Measurements from ENCODE around the gene HS3ST3A1.

Gene HS3ST3A1

DNA sequence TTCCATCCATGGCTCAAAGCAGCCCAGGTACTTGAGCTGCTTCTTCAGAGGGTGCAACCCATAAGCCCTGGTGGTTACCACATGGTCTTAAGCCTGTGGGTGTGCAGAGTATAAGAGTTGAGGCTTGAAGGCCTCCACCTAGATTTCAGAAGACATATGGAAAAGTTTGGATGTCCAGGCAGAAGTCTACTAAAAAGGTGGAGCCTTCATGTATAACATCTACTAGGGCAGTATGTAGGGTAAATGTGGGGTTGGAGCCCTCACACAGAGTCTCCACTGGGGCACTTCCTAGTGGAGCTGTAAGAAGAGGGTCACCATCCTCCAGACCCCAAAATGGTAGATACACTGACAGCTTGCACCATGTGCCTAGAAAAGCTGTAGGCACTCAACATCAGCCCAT, 120.9 kb downstream of the HS3ST3A1 start:
- no peak for FAIRE-seq
- no peak for DNase-seq (ENCODE audit: insufficient read length)
- TF ChIP-seq TAF1 (IDR thresholded peaks at IDR 0.05; ENCODE audit: borderline replicate concordance, low read depth, low read length) (no peak), POLR2AphosphoS5 (IDR thresholded peaks at IDR 0.05; ENCODE audit: low read depth, low read length) (no peak), POLR2A (IDR thresholded peaks at IDR 0.05; ENCODE audit: low read depth, low read length) (no peak)

DNA sequence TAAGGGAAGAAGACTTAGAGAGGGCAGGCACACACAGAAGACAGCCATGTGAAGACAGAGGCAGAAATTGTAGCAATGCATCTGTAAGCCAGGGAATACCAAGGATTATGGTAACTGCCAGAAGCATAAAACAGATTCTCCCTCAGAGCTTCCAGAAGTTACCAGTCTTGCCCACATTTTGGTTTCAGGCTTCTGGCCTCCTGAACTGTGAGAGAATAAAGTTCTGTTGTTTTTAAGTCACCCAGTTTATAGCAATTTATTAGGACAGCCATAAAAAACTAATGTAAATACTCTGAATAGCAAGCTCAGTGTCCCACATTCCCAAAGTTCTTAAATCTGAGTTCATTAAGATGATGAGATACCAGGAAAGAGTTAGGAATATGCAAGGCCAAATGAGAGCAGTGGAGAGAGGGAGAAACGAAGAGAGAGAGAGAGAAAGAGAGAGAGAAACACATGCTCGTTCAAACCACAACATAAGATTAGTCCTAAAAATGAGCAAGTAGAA, 123.4 kb downstream of the HS3ST3A1 start:
- TF ChIP-seq TAF1 (IDR thresholded peaks at IDR 0.05; ENCODE audit: borderline replicate concordance, low read depth, low read length) (no peak), POLR2AphosphoS5 (IDR thresholded peaks at IDR 0.05; ENCODE audit: low read depth, low read length) (no peak), POLR2A (IDR thresholded peaks at IDR 0.05; ENCODE audit: low read depth, low read length) (no peak)
- FAIRE-seq: no peak
- DNase-seq (ENCODE audit: insufficient read length): no peak

DNA sequence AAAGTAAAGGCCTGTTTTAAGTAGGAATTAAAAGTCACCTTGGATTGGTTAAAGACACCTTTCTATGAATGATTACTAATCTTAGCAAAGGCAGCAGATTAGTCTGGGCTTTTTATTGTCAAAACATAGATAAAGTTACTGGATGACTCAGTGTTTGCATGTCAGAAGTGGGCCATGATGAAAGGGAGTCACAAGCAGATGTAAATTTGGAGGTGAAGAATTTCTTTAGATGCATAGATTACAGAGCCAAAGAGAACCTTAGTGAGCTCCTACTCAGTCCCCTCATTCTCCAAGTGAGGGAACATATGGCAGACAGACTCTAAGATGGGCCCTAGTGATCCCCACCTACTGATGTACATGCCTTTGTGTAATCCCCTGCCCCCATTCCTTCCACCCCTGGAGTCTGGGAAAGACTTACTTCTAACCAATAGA, 124.5 kb downstream of the HS3ST3A1 start:
- DNase-seq (ENCODE audit: insufficient read length) (no peak), FAIRE-seq (no peak)
- no peak for TF ChIP-seq TAF1 (IDR thresholded peaks at IDR 0.05; ENCODE audit: borderline replicate concordance, low read depth, low read length)
- no peak for TF ChIP-seq POLR2AphosphoS5 (IDR thresholded peaks at IDR 0.05; ENCODE audit: low read depth, low read length)
- no peak for TF ChIP-seq POLR2A (IDR thresholded peaks at IDR 0.05; ENCODE audit: low read depth, low read length)

DNA sequence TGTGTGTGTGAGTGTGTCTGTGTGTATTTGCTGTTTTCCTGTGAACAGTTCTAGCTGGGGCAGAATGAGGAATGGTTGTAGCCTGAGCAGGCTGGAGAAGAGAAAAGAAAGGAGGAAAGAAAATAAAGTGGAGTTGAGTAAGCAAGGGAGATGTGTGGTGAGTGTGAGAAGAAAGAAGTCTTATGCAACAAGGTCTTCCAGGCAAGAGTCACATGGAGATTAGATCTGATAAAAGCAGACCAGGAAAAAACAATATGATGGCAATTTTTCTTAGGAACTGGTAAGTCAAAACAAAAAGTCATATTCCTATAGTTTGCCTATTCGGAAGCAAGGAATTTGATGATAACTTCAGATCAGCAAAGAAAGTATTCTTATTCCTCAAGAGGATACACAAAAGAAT, 125.0 kb downstream of the HS3ST3A1 start:
- FAIRE-seq (no peak), DNase-seq (ENCODE audit: insufficient read length) (no peak)
- no peak for TF ChIP-seq POLR2A (IDR thresholded peaks at IDR 0.05; ENCODE audit: low read depth, low read length)
- TF ChIP-seq TAF1 (IDR thresholded peaks at IDR 0.05; ENCODE audit: borderline replicate concordance, low read depth, low read length): no peak
- no peak for TF ChIP-seq POLR2AphosphoS5 (IDR thresholded peaks at IDR 0.05; ENCODE audit: low read depth, low read length)

DNA sequence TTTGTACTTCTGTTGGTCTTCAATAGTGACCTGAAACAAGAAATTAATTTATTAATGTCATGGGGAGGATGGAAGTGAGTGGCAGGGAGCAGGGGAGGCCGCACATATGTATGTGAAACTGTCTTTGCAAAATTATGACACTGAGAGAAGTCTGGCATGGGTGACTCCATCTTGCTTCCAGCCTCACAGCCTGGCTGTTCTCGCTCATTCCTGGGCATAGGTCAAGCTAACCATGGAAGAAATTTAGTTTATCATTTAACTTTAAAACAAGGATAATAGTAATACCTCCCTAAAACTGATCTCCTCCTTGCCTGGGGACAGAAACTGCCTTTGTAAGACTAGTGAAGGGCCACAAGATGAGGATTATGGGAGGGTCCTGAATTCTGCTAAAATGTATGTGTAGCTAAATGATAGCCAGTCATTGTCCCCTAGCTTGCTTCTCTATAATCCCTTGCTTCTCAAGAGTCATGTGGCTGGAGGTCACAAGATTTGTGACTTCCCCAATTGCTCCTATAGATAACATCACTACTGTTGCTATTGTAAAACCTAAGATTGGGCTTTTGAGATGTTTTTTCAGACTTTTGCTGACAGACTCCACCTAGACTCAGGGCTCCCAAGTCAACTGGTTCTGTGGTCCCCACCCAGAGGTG, 126.0 kb downstream of the HS3ST3A1 start:
- no peak for TF ChIP-seq POLR2A (IDR thresholded peaks at IDR 0.05; ENCODE audit: low read depth, low read length)
- TF ChIP-seq TAF1 (IDR thresholded peaks at IDR 0.05; ENCODE audit: borderline replicate concordance, low read depth, low read length): no peak
- no peak for TF ChIP-seq POLR2AphosphoS5 (IDR thresholded peaks at IDR 0.05; ENCODE audit: low read depth, low read length)
- FAIRE-seq (no peak), DNase-seq (ENCODE audit: insufficient read length) (no peak)

DNA sequence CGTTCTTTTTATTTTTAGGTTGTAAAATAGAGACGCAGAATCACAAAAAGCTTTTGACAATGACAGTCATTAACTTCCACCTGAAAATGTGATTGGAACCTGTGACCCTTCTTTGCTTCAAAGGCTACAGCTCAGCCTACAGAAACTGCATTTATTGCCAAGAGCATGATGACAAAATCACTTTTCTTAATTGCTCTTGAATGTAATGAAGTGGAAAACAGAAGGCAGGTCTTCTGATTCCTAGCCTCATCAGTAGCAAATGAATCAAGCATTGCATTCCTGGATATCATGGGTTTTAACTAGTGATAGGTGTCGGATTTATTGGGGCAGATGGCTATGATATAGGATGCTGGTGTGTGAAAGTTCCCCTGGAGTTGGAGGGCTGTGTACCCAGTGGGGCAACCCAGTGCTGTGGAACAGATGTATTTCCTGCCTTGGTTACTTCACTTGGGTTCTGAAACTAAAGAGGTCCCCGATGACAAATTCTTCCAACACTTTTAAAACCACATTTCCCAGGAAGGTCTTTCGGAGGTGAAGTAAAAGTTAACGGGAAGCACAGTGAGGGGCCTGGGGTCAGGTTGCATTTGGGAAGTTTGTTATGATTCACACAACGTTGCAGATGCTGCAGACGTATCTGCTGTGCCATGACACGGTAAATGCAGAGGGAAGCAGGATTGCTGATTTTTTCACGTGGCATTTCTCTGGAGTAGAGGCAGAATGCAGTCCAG, 127.5 kb downstream of the HS3ST3A1 start:
- no peak for DNase-seq (ENCODE audit: insufficient read length)
- FAIRE-seq: no peak
- TF ChIP-seq POLR2A (IDR thresholded peaks at IDR 0.05; ENCODE audit: low read depth, low read length): no peak
- no peak for TF ChIP-seq POLR2AphosphoS5 (IDR thresholded peaks at IDR 0.05; ENCODE audit: low read depth, low read length)
- no peak for TF ChIP-seq TAF1 (IDR thresholded peaks at IDR 0.05; ENCODE audit: borderline replicate concordance, low read depth, low read length)

DNA sequence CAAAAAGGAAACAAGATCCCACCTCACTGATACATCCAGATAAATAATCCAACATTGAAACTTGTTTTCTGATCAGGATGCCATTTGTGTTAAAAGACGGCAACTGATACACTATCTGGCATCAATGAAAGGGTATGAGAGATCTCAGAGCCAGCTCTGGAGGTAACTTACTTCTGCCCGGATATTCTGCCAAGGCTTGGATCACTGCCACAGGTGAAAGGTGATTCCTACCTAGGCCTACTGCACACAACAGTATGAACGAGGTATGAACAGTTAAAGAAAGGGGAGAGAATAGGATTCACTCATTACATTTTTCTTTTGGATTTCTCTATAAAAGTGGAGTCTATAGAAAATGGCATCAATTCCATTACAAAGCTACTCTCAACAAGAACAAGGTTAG, 136.1 kb downstream of the HS3ST3A1 start:
- FAIRE-seq (no peak), DNase-seq (ENCODE audit: insufficient read length) (no peak)
- TF ChIP-seq POLR2A (IDR thresholded peaks at IDR 0.05; ENCODE audit: low read depth, low read length): no peak
- TF ChIP-seq TAF1 (IDR thresholded peaks at IDR 0.05; ENCODE audit: borderline replicate concordance, low read depth, low read length): no peak

DNA sequence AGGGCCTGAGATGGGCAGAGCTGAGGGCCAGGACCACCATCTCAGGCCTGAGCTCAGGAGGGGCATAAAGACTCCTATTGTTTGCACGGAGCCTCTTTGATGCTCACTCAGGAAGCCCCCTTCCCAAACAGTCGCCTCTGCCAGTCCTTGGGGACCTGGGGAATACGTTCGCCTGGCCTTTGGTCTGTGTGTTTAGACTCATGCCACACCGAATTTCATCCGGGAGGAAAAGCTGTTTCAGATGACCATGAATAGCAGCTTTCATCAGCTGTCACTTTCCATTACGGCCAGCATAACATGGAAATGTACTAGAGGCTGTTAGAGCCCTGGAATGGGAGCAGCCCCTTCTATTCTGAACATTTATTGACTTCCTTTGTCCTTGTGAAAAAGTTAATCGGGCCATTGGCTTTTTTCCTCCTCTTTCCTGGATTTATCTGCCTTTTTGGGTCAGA, 139.0 kb downstream of the HS3ST3A1 start:
- FAIRE-seq: no peak
- TF ChIP-seq POLR2AphosphoS5 (IDR thresholded peaks at IDR 0.05; ENCODE audit: low read depth, low read length): no peak
- no peak for TF ChIP-seq POLR2A (IDR thresholded peaks at IDR 0.05; ENCODE audit: low read depth, low read length)
- TF ChIP-seq TAF1 (IDR thresholded peaks at IDR 0.05; ENCODE audit: borderline replicate concordance, low read depth, low read length): no peak

DNA sequence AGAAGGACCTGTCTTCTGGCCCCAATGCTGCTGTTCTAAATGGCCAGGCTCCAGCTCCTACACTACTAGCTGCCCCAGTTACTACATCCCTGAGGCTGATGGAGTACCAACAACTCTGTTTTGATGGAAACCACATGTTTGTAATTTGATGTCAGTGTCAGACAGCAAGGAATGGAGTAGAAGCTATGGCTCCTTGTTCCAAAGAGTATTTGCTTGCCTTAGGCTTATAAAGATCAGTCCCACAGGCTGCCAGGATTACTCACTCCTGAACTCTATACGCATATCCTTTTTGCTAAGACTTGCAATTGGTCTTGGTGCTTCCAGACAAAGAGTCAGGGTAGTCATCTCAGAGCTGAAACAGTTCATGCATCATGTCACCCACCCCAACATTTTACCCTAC, 139.6 kb downstream of the HS3ST3A1 start:
- FAIRE-seq (no peak), DNase-seq (ENCODE audit: insufficient read length) (no peak)
- TF ChIP-seq POLR2AphosphoS5 (IDR thresholded peaks at IDR 0.05; ENCODE audit: low read depth, low read length): no peak
- TF ChIP-seq TAF1 (IDR thresholded peaks at IDR 0.05; ENCODE audit: borderline replicate concordance, low read depth, low read length): no peak
- TF ChIP-seq POLR2A (IDR thresholded peaks at IDR 0.05; ENCODE audit: low read depth, low read length): no peak

More for the DNA sequence above, 139.0 kb downstream of the HS3ST3A1 start:
- DNase-seq (ENCODE audit: insufficient read length): no peak

DNA sequence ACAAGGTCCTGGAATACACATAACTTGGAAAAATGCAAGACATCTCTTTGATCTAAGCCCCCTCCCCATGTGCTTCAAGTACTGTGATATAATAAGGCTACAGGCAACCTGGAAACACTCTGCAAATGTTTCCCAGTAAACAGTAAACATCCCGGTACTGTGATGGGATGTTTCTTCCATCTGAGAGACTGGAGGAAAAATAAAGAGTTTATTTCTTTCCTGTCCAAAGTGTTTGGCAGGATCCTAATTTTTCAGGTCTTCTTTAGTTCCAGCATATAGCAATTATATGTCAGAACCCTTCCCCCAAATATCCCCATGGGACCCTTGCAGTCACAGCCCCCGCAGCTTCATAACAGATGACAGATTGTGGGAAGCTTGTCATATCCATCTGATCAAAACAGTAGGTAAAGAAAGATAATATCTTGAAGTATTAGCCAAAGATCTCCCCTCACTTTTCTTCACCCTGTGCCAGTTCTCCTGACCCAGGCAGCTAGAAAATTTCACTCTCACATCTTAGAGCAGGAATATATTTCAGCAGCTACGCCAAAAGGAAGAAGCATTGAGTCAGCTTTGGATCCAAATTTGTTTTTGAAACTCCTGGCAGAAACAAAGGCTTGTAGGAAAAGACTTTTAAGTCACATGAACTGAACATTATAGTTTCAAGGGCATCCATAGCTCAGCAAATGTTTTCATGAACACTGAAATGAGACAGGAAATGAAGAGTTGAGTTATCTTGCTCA, 141.3 kb downstream of the HS3ST3A1 start:
- no peak for TF ChIP-seq POLR2A (IDR thresholded peaks at IDR 0.05; ENCODE audit: low read depth, low read length)
- DNase-seq (ENCODE audit: insufficient read length) (no peak), FAIRE-seq (no peak)

DNA sequence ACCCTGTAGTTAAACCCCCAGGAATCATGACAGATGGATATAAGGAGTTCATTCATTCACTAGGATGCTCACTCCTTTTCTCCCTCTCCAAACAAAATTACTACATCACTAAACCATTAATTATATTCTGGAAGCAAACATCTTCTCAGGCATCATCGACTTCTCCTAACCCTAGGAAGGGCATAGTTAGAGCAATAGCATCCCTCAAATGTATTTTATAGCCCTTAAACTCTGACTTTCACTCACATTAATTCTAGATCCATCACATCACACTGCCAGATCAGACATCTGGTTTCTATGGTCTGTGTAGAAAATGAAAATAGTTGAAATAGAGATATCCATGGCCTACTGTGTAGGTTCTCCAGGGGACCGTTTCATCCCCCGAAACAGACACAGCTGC, 143.9 kb downstream of the HS3ST3A1 start:
- FAIRE-seq: no peak
- no peak for DNase-seq (ENCODE audit: insufficient read length)
- TF ChIP-seq POLR2A (IDR thresholded peaks at IDR 0.05; ENCODE audit: low read depth, low read length) (no peak), POLR2AphosphoS5 (IDR thresholded peaks at IDR 0.05; ENCODE audit: low read depth, low read length) (no peak), TAF1 (IDR thresholded peaks at IDR 0.05; ENCODE audit: borderline replicate concordance, low read depth, low read length) (no peak)
